Medulla oblongata (tissue), 1 donor: ENCODE results near the gene RUNX2.

Experiments used
- DNase-seq: peaks from one replicate; pipeline ENCODE4 v3.0.0-alpha.2; 2015; ENCODE audit errors: extremely low spot score

RUNX2 gene

DNA sequence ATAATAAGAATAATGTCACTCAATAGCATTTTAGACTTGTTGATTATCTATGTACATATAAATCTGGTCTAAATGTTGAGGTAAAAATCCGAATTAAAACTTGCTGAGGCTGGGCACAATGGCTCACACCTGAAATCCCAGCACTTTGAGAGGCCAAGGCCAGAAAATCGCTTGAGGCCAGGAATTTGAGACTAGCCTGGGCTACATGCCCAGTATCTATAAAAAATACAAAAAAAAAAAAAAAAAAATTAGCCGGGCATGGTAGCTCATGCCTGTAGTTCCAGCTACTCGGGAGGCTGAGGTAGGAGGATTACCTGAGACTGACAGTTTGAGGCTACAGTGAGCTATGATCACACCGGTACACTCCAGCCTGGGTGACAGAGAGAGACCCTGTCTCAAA is 83.8 kb downstream of the RUNX2 start:
- DNase-seq, result no peak

DNA sequence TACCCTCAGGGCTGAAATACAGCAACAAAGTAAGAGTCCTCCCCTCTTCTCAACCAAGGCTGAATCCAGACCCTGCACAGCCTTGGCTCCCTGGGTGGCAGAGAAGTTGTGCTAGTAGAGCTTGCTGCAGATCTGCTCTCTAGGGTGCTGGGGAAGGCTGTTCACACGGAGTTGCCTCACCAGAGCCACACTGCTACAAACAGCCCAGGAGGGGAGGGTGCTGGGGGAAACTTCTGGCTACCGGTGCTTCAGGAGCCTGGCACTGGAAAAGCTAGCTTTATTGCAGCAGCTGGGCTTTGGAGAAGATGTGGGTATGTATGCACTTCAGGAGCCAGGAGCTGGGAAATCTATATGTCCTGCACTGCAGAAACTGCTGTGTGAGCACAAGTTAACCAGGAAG is 87.2 kb downstream of the RUNX2 start:
- no peak for DNase-seq

DNA sequence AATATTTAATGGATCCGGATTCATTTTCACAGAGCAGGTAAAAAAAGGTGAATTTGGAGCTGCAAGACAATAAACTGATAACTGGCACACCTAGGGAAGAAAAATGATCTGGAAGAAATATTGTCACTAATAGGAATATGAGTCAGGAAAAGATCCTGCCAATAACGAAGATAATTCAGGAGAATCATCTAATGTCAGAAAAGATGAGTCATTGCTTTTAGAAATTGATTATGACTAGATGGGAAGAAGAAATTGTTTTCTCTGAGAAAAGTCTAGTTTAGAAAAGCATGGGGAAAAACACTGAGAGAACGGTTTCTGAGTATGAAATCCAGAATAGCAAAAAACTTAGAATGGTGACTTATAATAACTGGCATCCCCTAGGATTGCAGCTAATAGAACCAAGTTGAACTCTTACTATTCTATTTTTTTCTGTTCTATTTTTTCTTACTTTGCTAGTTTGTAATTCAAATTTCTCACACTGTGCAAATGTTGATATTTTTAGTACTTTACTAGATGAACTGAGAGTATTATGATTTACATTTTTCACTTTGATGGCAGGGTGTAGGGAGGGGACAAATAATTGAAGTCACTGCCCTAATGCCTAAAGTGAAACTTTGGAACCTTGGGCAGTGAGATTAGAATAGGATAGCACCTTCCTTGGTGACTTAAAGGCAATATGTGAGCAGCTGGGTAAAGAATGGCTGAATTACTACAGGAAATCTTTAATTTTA is 87.8 kb downstream of the RUNX2 start:
- no peak for DNase-seq

DNA sequence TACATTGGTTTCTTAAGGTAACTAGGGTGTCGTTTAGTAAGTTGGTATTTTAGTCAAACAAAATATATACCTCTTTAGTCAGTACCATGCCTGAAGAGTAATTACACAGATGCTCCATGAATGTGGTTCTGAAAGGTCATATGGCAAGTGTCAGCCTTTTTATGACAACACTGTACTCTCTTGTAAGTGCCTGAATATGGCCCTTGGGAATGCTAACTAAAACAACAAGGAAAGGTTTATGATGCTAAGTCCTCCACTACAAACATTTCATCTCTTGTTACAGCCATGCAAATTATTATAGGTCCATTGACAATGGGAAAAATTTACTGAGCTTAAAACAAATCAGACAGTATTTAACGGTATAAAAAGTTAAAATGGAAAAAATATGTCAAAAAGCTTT is 88.6 kb downstream of the RUNX2 start:
- DNase-seq, result no peak

GRCh38 chr6:45417436-45417835 is 89.3 kb downstream of the RUNX2 start:
- DNase-seq, result no peak

GRCh38 chr6:45419571-45420082 is 91.5 kb downstream of the RUNX2 start:
- peak; percentile 81 for DNase-seq

- DNase-seq, result no peak
Observed at GRCh38 chr6:45420083-45420908, 92.2 kb downstream of the RUNX2 start.

- DNase-seq, result no peak
Observed at GRCh38 chr6:45420909-45421708, 93.0 kb downstream of the RUNX2 start.

GRCh38 chr6:45421709-45422502 is 93.8 kb downstream of the RUNX2 start:
- DNase-seq, result peak; percentile 75

DNA sequence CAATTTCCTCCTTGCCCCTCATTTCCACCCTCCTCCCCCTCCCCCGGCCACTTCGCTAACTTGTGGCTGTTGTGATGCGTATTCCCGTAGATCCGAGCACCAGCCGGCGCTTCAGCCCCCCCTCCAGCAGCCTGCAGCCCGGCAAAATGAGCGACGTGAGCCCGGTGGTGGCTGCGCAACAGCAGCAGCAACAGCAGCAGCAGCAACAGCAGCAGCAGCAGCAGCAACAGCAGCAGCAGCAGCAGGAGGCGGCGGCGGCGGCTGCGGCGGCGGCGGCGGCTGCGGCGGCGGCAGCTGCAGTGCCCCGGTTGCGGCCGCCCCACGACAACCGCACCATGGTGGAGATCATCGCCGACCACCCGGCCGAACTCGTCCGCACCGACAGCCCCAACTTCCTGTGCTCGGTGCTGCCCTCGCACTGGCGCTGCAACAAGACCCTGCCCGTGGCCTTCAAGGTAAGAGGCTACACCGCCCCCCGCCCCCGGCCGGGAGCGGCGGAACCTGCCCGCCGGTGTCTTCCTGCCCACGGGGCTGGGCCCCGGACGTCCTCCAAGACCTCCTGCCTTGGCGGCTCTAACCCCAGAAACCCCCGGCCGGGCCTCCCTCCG is 94.5 kb downstream of the RUNX2 start:
- no peak for DNase-seq

DNA sequence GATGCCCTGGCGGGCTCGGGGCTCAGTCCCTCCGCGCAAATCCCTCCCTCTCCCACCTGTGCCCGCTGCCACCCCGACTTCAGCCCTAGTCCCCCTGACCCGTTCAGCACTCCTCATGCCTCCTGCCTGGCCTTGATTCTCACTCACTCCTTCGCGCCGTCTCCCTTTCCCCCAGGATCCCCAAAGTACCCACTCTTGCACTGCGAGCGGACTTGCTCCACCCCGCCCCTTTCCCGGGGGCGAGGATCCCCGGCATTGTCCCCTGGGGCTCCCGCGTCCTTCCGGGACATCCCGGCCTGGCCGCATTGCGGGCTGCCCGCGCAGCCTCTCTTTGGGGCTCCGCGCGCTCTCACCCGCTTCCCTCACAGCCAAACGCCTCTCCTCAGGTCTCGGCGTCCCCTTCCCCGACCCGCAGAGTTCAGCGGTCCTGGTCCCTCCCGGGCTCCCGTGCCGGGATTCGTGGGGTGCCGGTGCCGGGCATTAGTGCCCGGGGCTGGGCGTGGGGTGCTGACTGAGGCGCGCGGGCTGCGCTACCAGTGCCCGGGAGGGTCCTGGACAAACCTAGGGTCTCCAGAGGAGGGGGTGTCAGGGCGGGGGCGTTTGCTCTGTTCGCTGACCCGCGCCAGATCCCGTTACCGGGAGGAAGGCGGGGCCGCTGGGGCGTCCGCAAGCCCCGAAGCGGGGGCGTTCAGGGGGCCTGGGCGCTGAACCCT is 95.1 kb downstream of the RUNX2 start:
- DNase-seq, result no peak

DNA sequence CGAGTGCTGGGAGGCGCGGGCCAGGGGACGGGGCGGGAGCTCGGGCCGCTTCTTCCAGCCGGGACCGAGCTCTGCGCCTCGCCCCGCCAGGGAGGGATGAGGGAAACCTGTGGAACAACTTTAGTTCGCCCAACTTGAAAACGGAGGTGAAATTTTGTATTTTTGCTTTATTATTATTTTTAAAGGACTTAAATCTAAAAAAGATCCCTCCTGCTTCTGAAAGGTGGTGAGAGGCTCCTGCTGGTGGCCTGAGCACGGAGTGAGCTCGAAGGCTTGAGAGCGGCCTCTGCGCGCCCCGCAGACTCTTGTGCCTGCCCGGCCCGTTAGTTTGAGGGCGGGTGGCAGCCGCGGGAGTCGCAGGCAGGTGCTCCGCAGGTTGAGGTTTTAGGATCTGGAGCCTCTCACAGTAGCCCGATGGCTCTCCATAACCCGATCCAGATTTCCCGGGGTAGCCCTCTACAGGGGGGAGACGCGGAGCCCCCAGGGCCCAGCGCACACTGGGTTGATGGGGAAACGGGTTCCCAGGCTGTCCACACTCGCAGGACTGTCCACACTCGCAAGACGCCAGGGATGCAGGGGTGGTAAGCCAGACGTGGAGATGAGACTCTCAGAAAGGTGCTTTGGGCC is 95.8 kb downstream of the RUNX2 start:
- DNase-seq, result no peak

- no peak for DNase-seq
Observed at GRCh38 chr6:45424451-45424861, 96.3 kb downstream of the RUNX2 start.

- DNase-seq, result no peak
Observed at GRCh38 chr6:45426251-45426650, 98.1 kb downstream of the RUNX2 start.

- DNase-seq, result no peak
Observed at GRCh38 chr6:45427726-45428125, 99.6 kb downstream of the RUNX2 start.

GRCh38 chr6:45428727-45429126 is 100.6 kb downstream of the RUNX2 start:
- no peak for DNase-seq

- DNase-seq, result no peak
Observed at GRCh38 chr6:45430590-45431202, 102.6 kb downstream of the RUNX2 start.

- no peak for DNase-seq
Observed at GRCh38 chr6:45431317-45432065, 103.4 kb downstream of the RUNX2 start.

DNA sequence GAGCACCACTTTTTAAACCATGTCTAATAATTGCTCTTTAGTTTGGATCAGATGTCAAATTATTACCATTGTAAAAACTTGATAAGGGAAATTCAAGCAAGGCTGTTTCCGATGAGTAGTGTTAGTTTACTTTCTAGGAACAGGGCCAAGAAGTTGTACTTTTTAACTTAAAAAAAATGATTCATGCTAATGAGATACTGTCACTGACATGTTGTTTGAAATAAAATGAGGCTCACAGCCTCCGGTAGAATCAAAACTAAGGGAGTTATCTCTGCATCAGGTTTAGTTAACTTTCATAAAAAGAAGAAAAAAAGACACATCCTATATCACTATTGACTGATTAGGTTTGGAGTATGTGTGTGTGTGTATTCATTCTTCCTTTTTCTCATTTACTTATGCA is 104.8 kb downstream of the RUNX2 start:
- no peak for DNase-seq
